ENCODE measurements around the gene MAGEC3.

- TF ChIP-seq POLR2AphosphoS5 (IDR thresholded peaks at IDR 0.05) = no peak
- no peak for TF ChIP-seq CTCF (IDR thresholded peaks at IDR 0.05)
- TF ChIP-seq POLR2A (IDR thresholded peaks at IDR 0.05) = no peak
These were observed 1.7 kb downstream of the MAGEC3 start for GRCh38 chrX:141839856-141840255.
